Right lung (tissue), 5 donors: Measurements from ENCODE around the gene HS6ST3. TPM values are rescaled to one million over a fixed set of nuclear protein-coding genes. Genes with fewer than 3 reads are reported as not detected.

ENCODE experiments used
- DNase-seq, 2 donors: peaks; one replicate each; pipeline ENCODE4 v3.0.0-alpha.2; 2013
- polyA plus RNA-seq, 5 donors: library from polyadenylated mRNA; unstranded; fragments of 120-200 nt; gene quantifications; one replicate each; pipeline versions ENCODE4 v1.2.1 to v1.2.3, GENCODE V29; 2013; ENCODE audit warnings: inconsistent platforms in 1 of 5, low replicate concordance in 1 of 5; ENCODE audit not compliant: insufficient read length in 5 of 5, insufficient read depth in 1 of 5

Gene HS6ST3
- polyA plus RNA-seq, 5 donors = 0.05 to 0.10 (median 0.07) TPM

GRCh38 chr13:96792188-96792587, 702.3 kb downstream of the HS6ST3 start:
- DNase-seq = no peak

- DNase-seq = no peak
Measured at GRCh38 chr13:96792736-96793403, 703.0 kb downstream of the HS6ST3 start.

- DNase-seq = no peak
Measured at GRCh38 chr13:96793404-96793755, 703.5 kb downstream of the HS6ST3 start.

- no peak for DNase-seq
Measured at GRCh38 chr13:96794669-96795068, 704.8 kb downstream of the HS6ST3 start.

GRCh38 chr13:96795670-96796069, 705.8 kb downstream of the HS6ST3 start:
- DNase-seq = no peak

GRCh38 chr13:96796091-96796633, 706.3 kb downstream of the HS6ST3 start:
- no peak for DNase-seq

- DNase-seq = no peak
Measured at GRCh38 chr13:96797136-96797535, 707.2 kb downstream of the HS6ST3 start.

- DNase-seq = no peak
Measured at GRCh38 chr13:96803456-96804100, 713.7 kb downstream of the HS6ST3 start.

GRCh38 chr13:96804174-96804573, 714.3 kb downstream of the HS6ST3 start:
- DNase-seq = no peak

GRCh38 chr13:96806746-96807145, 716.8 kb downstream of the HS6ST3 start:
- DNase-seq = no peak

GRCh38 chr13:96809366-96810096, 719.6 kb downstream of the HS6ST3 start:
- no peak for DNase-seq

GRCh38 chr13:96810104-96810503, 720.2 kb downstream of the HS6ST3 start:
- DNase-seq = no peak

- no peak for DNase-seq
Measured at GRCh38 chr13:96811049-96811448, 721.1 kb downstream of the HS6ST3 start.

GRCh38 chr13:96816261-96816660, 726.4 kb downstream of the HS6ST3 start:
- no peak for DNase-seq

- DNase-seq = no peak
Measured at GRCh38 chr13:96816874-96817273, 727.0 kb downstream of the HS6ST3 start.

- DNase-seq = no peak
Measured at GRCh38 chr13:96817336-96817941, 727.5 kb downstream of the HS6ST3 start.

GRCh38 chr13:96819375-96819774, 729.5 kb downstream of the HS6ST3 start:
- DNase-seq = no peak

- no peak for DNase-seq
Measured at GRCh38 chr13:96821381-96821780, 731.5 kb downstream of the HS6ST3 start.

GRCh38 chr13:96821971-96822370, 732.1 kb downstream of the HS6ST3 start:
- DNase-seq = no peak

- no peak for DNase-seq
Measured at GRCh38 chr13:96822895-96823294, 733.0 kb downstream of the HS6ST3 start.

GRCh38 chr13:96824140-96824539, 734.2 kb downstream of the HS6ST3 start:
- DNase-seq = no peak

- DNase-seq = no peak
Measured at GRCh38 chr13:96825653-96826052, 735.7 kb downstream of the HS6ST3 start.
